ELF-1 (cell line): ENCODE data around the gene FOCAD.
"Not testable (repeated sequence)": the region's sequence is repeated elsewhere in the genome, so short reads cannot be mapped to it uniquely, and the experiment has no call there.

Experiments used
- DNase-seq: peaks from one replicate; pipeline ENCODE4 v3.0.0-alpha.2; 2016; ENCODE audit warnings: low read depth, low spot score

The FOCAD gene

GRCh38 chr9:20950707-20951106, 266.6 kb downstream of the FOCAD start:
- DNase-seq = no peak

- no peak for DNase-seq
Observed at GRCh38 chr9:20962536-20963225, 278.6 kb downstream of the FOCAD start.

- DNase-seq = no peak
Observed at GRCh38 chr9:20972684-20973083, 288.6 kb downstream of the FOCAD start.

- not testable (repeated sequence) for DNase-seq
Observed at GRCh38 chr9:20973246-20973947, 289.3 kb downstream of the FOCAD start.

GRCh38 chr9:20974191-20974938, 290.3 kb downstream of the FOCAD start:
- DNase-seq = not testable (repeated sequence)

- no peak for DNase-seq
Observed at GRCh38 chr9:20978249-20978648, 294.2 kb downstream of the FOCAD start.

GRCh38 chr9:20980832-20981455, 296.9 kb downstream of the FOCAD start:
- DNase-seq = no peak

GRCh38 chr9:20981486-20981885, 297.4 kb downstream of the FOCAD start:
- no peak for DNase-seq

GRCh38 chr9:20984506-20984905, 300.4 kb downstream of the FOCAD start:
- no peak for DNase-seq

- no peak for DNase-seq
Observed at GRCh38 chr9:20985851-20986600, 302.0 kb downstream of the FOCAD start.

- DNase-seq = no peak
Observed at GRCh38 chr9:20987521-20987920, 303.5 kb downstream of the FOCAD start.

- no peak for DNase-seq
Observed at GRCh38 chr9:20988061-20988460, 304.0 kb downstream of the FOCAD start.

GRCh38 chr9:20988671-20989315, 304.7 kb downstream of the FOCAD start:
- DNase-seq = no peak

GRCh38 chr9:20989923-20990341, 305.9 kb downstream of the FOCAD start:
- DNase-seq = no peak

- no peak for DNase-seq
Observed at GRCh38 chr9:20990867-20991266, 306.8 kb downstream of the FOCAD start.

- no peak for DNase-seq
Observed at GRCh38 chr9:20994486-20994885, 310.4 kb downstream of the FOCAD start.

GRCh38 chr9:20995616-20996015, 311.6 kb downstream of the FOCAD start:
- DNase-seq = no peak

GRCh38 chr9:20996809-20997208, 312.8 kb downstream of the FOCAD start:
- no peak for DNase-seq

GRCh38 chr9:20997503-20998076, 313.5 kb downstream of the FOCAD start:
- no peak for DNase-seq

- no peak for DNase-seq
Observed at GRCh38 chr9:21001581-21001980, 317.5 kb downstream of the FOCAD start.
